ENCODE data around the gene SLC43A2.
A peak's percentile ranks its signal among the peaks of the same experiment; 100 is the strongest.

SLC43A2 gene

DNA sequence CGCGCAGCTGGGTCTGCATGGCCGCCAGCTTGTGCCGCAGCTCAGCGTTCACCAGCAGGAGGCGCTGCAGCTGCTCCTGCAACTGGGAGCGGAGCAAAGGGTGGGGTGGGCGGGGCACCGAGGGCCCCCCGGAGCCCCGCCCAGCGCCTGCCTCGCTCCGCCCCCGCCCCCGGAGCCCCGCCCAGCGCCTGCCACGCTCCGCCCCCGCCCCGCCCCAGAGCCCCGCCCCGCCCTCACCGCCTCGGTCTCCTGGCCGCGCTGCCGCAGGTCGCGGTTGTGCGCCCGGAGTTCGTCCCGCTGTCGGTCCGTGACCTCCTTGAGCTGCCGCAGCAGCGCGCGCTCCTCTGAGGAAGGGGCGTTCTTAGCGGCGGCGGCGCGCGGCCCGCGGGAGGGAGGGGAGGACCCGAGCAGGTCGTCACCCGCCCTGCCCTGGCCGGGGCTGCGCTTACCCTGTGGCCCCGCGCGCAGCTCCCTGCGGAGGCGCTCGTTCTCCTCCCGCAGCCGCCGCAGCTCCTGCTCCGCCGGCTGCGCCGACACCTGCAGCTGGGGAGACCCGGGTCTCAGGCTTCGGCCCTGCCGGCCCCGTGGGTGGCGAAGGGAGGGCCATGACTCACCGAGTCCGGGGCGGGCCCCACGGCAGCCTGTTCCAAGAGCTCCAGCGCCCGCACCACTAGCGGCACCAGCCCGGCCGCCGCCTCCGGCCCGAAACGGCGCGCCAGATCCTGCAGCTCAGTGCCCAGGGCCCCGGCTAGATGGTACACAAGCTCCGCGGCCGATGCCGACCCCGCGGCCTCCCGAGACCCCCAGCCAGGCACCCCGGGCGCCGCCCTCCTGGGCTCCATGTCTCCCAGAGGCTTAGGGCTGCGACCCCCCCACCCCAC lies 20.6 kb upstream of the SLC43A2 start:
- peak overlapping the region; percentile 46 for H4K8ac ChIP-seq (ENCODE audit: low read length)
- under 1% methylated on average over 45 of the region's 100 CpGs for WGBS
- H2AFZ ChIP-seq (ENCODE audit: low read depth, low read length): peak overlapping the region; percentile 11
- peak overlapping the region in 1 of 2 experiments; percentile 92 for H3K14ac ChIP-seq (ENCODE audit: low read length in 2 of 2)
- no peak overlapping the region for H2BK5ac ChIP-seq (ENCODE audit: low read depth, low read length, poor library complexity, severe bottlenecking)
- H4K91ac ChIP-seq (ENCODE audit: low read length): peak overlapping the region; percentile 45
- H2BK15ac ChIP-seq (ENCODE audit: low read depth, poor library complexity, severe bottlenecking): no peak overlapping the region
- no peak overlapping the region for H2AK5ac ChIP-seq (ENCODE audit: low read length, severe bottlenecking)
- peak overlapping the region; percentile 50 for H2BK120ac ChIP-seq (ENCODE audit: low read depth, low read length)
- peak overlapping the region in 1 of 2 experiments; percentile 66 for H2BK12ac ChIP-seq (ENCODE audit: low read length in 2 of 2)
- H3K4ac ChIP-seq (ENCODE audit: low read depth in 1 of 2, low read length in 2 of 2): peak overlapping the region in 1 of 2 experiments; percentile 93
- peaks cover 48 to 51% of the 10 kb centered on the region in 2 experiments for H3K36me3 ChIP-seq (ENCODE audit: control insufficient read depth in 1 of 2, insufficient read depth in 2 of 2, low read depth in 1 of 2, low read length in 2 of 2)
- peaks cover 6% of the 10 kb centered on the region for H3K79me1 ChIP-seq (replicated peaks; ENCODE audit: low read length, poor library complexity, severe bottlenecking)
- DNase-seq: peak; percentile 92
- H3K9me3 ChIP-seq (ENCODE audit: control insufficient read depth, low read length): no peaks in the 10 kb centered on the region
- no peaks in the 10 kb centered on the region for H3K27me3 ChIP-seq (ENCODE audit: control insufficient read depth in 1 of 2, insufficient read depth in 1 of 2, low read length in 2 of 2)
- H3K4me3 ChIP-seq (ENCODE audit: insufficient read depth in 1 of 2, low read depth in 1 of 2, low read length in 2 of 2): peak overlapping the region; percentile 71 to 80
- peaks cover 44% of the 10 kb centered on the region for H3K4me1 ChIP-seq (ENCODE audit: control insufficient read depth, insufficient read depth, low read depth, low read length)
- peak overlapping the region; percentile 89 for H3K4me2 ChIP-seq (ENCODE audit: low read length, poor library complexity, severe bottlenecking)
- peak overlapping the region; percentile 43 to 87 for H3K18ac ChIP-seq (ENCODE audit: low read depth in 1 of 2, low read length in 2 of 2)
- H3K23ac ChIP-seq (ENCODE audit: low read length in 2 of 2): peak overlapping the region in 1 of 2 experiments; percentile 78
- peak overlapping the region; percentile 71 for H3K27ac ChIP-seq (ENCODE audit: low read length, poor library complexity, severe bottlenecking)
- H3K9ac ChIP-seq (ENCODE audit: low read length): peak overlapping the region; percentile 83

DNA sequence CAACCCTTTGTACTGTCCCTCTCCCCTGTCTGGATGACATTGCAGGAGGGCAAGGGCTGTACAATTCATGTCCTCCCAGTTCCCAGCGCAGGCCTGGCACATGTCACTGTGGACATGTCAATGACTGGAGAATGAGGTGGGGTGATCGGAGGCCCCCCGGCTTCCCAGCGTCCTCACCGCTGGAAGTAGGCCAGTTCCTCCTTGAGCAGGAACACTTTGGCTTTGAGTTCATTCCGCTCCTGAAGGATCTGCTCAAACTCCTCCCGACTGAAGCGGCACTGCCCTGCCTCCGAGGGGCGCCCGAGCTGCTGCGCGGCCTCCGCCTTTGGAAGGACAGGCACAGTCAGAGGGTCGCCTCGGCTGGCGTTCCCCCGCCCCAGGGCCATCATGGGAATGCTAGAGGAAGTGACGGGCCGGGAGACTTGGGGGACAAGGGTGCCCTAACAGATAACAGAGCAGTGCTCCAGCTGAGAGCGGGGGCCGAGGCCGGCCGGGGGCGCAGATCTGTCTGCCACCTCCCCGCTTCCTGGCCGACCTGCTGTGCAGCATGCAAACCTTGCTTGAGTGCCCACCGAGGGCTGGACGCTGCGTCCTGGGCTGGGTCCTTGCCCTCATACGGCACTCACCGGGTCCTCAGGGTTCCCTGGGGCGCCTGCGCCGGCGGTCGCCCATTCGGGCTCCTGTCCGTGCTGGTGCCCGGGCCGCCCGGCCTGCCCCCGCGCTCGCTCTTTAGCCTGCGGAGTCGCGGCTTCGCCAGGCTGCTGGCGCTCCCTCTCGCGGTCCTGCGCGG lies 19.7 kb upstream of the SLC43A2 start:
- Histone ChIP-seq H3K4me3 (ENCODE audit: insufficient read depth in 1 of 2, low read depth in 1 of 2, low read length in 2 of 2) (peak overlapping the region; percentile 48 to 80), H2BK12ac (ENCODE audit: low read length in 2 of 2) (peak overlapping the region; percentile 6 to 95), H3K18ac (ENCODE audit: low read depth in 1 of 2, low read length in 2 of 2) (peak overlapping the region; percentile 65 to 81), H3K9me3 (ENCODE audit: control insufficient read depth, low read length) (no peaks in the 10 kb centered on the region), H2AK5ac (ENCODE audit: low read length, severe bottlenecking) (no peak overlapping the region), H2AFZ (ENCODE audit: low read depth, low read length) (peak overlapping the region; percentile 10), H3K4ac (ENCODE audit: low read depth in 1 of 2, low read length in 2 of 2) (peak overlapping the region; percentile 47 to 84), H3K27ac (ENCODE audit: low read length, poor library complexity, severe bottlenecking) (peak overlapping the region; percentile 55), H3K79me1 (replicated peaks; ENCODE audit: low read length, poor library complexity, severe bottlenecking) (peaks cover 4% of the 10 kb centered on the region), H3K36me3 (ENCODE audit: control insufficient read depth in 1 of 2, insufficient read depth in 2 of 2, low read depth in 1 of 2, low read length in 2 of 2) (peaks cover 40 to 42% of the 10 kb centered on the region in 2 experiments), H3K27me3 (ENCODE audit: control insufficient read depth in 1 of 2, insufficient read depth in 1 of 2, low read length in 2 of 2) (no peaks in the 10 kb centered on the region), H4K91ac (ENCODE audit: low read length) (peak overlapping the region; percentile 93), H2BK5ac (ENCODE audit: low read depth, low read length, poor library complexity, severe bottlenecking) (no peak overlapping the region), H3K14ac (ENCODE audit: low read length in 2 of 2) (peak overlapping the region in 1 of 2 experiments; percentile 23), H3K4me1 (ENCODE audit: control insufficient read depth, insufficient read depth, low read depth, low read length) (peaks cover 53% of the 10 kb centered on the region), H4K8ac (ENCODE audit: low read length) (peak overlapping the region; percentile 66), H3K23ac (ENCODE audit: low read length in 2 of 2) (peak overlapping the region in 1 of 2 experiments; percentile 94), H3K4me2 (ENCODE audit: low read length, poor library complexity, severe bottlenecking) (peak overlapping the region; percentile 84), H2BK120ac (ENCODE audit: low read depth, low read length) (peak overlapping the region; percentile 71), H3K9ac (ENCODE audit: low read length) (peak overlapping the region; percentile 86), H2BK15ac (ENCODE audit: low read depth, poor library complexity, severe bottlenecking) (peak overlapping the region; percentile 71)
- DNase-seq: no peak
- 21% methylated on average over 45 of the region's 54 CpGs for WGBS

- H3K4me2 ChIP-seq (ENCODE audit: low read length, poor library complexity, severe bottlenecking): no peak overlapping the region
Measured at GRCh38 chr17:1647802-1648171, 19.2 kb upstream of the SLC43A2 start.

More at GRCh38 chr17:1647802-1648171, 19.2 kb upstream of the SLC43A2 start:
- Histone ChIP-seq H3K4me1 (ENCODE audit: control insufficient read depth, insufficient read depth, low read depth, low read length) (peaks cover 56% of the 10 kb centered on the region), H4K8ac (ENCODE audit: low read length) (peak overlapping the region; percentile 66), H2AFZ (ENCODE audit: low read depth, low read length) (no peak overlapping the region), H3K79me1 (replicated peaks; ENCODE audit: low read length, poor library complexity, severe bottlenecking) (peaks cover 4% of the 10 kb centered on the region), H3K36me3 (ENCODE audit: control insufficient read depth in 1 of 2, insufficient read depth in 2 of 2, low read depth in 1 of 2, low read length in 2 of 2) (peaks cover 34 to 37% of the 10 kb centered on the region in 2 experiments), H2BK12ac (ENCODE audit: low read length in 2 of 2) (peak overlapping the region; percentile 6 to 95), H2AK5ac (ENCODE audit: low read length, severe bottlenecking) (no peak overlapping the region), H3K27me3 (ENCODE audit: control insufficient read depth in 1 of 2, insufficient read depth in 1 of 2, low read length in 2 of 2) (no peaks in the 10 kb centered on the region), H2BK120ac (ENCODE audit: low read depth, low read length) (no peak overlapping the region), H3K18ac (ENCODE audit: low read depth in 1 of 2, low read length in 2 of 2) (peak overlapping the region; percentile 65 to 81), H3K23ac (ENCODE audit: low read length in 2 of 2) (no peak overlapping the region), H2BK15ac (ENCODE audit: low read depth, poor library complexity, severe bottlenecking) (peak overlapping the region; percentile 71), H3K4ac (ENCODE audit: low read depth in 1 of 2, low read length in 2 of 2) (peak overlapping the region; percentile 40 to 84), H3K9me3 (ENCODE audit: control insufficient read depth, low read length) (no peaks in the 10 kb centered on the region), H3K14ac (ENCODE audit: low read length in 2 of 2) (peak overlapping the region in 1 of 2 experiments; percentile 23), H2BK5ac (ENCODE audit: low read depth, low read length, poor library complexity, severe bottlenecking) (no peak overlapping the region), H3K27ac (ENCODE audit: low read length, poor library complexity, severe bottlenecking) (no peak overlapping the region), H3K4me3 (ENCODE audit: insufficient read depth in 1 of 2, low read depth in 1 of 2, low read length in 2 of 2) (peak overlapping the region in 1 of 2 experiments; percentile 80), H4K91ac (ENCODE audit: low read length) (peak overlapping the region; percentile 55), H3K9ac (ENCODE audit: low read length) (peak overlapping the region; percentile 86)
- 89% methylated on average over 11 of the region's 11 CpGs for WGBS
- DNase-seq: no peak
